Muscle of leg (tissue), 16 donors: ENCODE results near the gene CYLC1. TPM values are rescaled to one million over a fixed set of nuclear protein-coding genes. Genes with fewer than 3 reads are reported as not detected.
A peak's percentile ranks its signal among the peaks of the same experiment; 100 is the strongest.

Experiments
- DNase-seq: peaks from one replicate; pipeline ENCODE4 v3.0.0; 2013
- H3K27ac ChIP-seq: one replicate; pipeline ENCODE4 v1.5.1; 2013; ENCODE audit warnings: mild to moderate bottlenecking, low read length, control low read depth
- H3K27me3 ChIP-seq: one replicate; pipeline ENCODE4 v1.6.1; 2013; ENCODE audit warnings: low read length; ENCODE audit not compliant: control insufficient read depth, insufficient read depth
- H3K36me3 ChIP-seq: one replicate; pipeline ENCODE4 v1.6.1; 2013; ENCODE audit warnings: low read length; ENCODE audit not compliant: control insufficient read depth, insufficient read depth
- H3K4me1 ChIP-seq: one replicate; pipeline ENCODE4 v1.6.1; 2013; ENCODE audit warnings: low read length; ENCODE audit not compliant: control insufficient read depth, insufficient read depth
- H3K4me3 ChIP-seq: one replicate; pipeline ENCODE4 v1.5.1; 2013; ENCODE audit warnings: low read length, control low read depth
- H3K9me3 ChIP-seq: replicated peaks from 2 replicates; pipeline ENCODE4 v1.6.1; 2013; ENCODE audit warnings: low read depth, low read length; ENCODE audit not compliant: control insufficient read depth
- WGBS: methylation state at CpG from one replicate; pipeline ENCODE4 v1.1.5; 2013; ENCODE audit warnings: missing lambda C conversion rate; ENCODE audit not compliant: insufficient coverage; 5-methylcytosine and 5-hydroxymethylcytosine counted together
- long read RNA-seq, 11 donors: transcript quantifications; one replicate each; lab custom pipeline, GENCODE V29; 2026
- polyA plus RNA-seq, 8 donors: library from polyadenylated mRNA; unstranded; fragments of 120-200 nt; gene quantifications; one replicate each; pipeline versions ENCODE4 v1.2.1 to v1.2.3, GENCODE V29; 2013; ENCODE audit warnings: inconsistent platforms in 1 of 8, low replicate concordance in 1 of 8; ENCODE audit not compliant: insufficient read length in 8 of 8, insufficient read depth in 1 of 8
- total RNA-seq: library from RNA; stranded (reverse); fragments of 120-200 nt; gene quantifications from one replicate; pipeline ENCODE4 v1.2.4, GENCODE V29; 2013

Gene CYLC1, protein sequence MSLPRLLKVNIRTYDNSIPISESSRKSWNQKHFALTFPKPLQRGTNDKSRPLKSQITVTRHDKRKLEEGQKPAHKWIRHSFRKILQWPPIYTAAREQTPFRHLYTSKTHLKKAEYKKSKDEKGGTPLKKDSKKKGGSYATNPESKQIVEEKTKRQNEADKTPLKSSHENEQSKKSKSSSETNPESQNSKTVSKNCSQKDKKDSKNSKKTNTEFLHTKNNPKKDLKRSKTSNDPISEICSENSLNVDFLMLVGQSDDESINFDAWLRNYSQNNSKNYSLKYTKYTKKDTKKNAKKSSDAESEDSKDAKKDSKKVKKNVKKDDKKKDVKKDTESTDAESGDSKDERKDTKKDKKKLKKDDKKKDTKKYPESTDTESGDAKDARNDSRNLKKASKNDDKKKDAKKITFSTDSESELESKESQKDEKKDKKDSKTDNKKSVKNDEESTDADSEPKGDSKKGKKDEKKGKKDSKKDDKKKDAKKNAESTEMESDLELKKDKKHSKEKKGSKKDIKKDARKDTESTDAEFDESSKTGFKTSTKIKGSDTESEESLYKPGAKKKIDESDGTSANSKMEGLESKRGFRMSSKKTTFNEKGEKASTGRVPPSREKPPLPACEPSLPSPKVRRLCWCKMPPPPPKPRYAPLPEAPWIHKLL
- total RNA-seq: not detected
- polyA plus RNA-seq: not detected
- long read RNA-seq, donor 1: 0 reads
- long read RNA-seq, donor 2: 0 reads
- long read RNA-seq, donor 3: 0 reads
- long read RNA-seq, donor 4: 0 reads
- long read RNA-seq, donor 5: 0 reads
- long read RNA-seq, donor 6: 0 reads
- long read RNA-seq, donor 7: 0 reads
- long read RNA-seq, donor 8: 0 reads
- long read RNA-seq, donor 9: 0 reads
- long read RNA-seq, donor 10: 0 reads
- long read RNA-seq, donor 11: 0 reads

DNA sequence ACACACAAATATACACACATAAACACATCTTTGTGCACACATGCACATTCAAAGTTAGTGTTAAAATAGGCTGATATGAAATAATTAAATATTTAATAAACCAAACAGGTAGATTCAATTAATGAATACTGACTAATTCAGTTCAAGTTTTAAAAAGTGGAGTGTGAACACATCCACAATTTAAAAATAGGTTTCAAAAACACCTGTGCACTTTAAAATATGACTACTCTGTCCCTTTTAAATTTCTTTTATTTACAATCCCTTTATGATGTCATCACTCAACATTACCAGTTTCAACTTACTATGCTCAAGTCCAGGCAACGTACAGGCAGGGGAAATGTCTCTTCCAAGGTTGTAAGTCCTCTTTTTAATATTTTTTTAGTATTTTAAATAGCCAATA, at the start of gene CYLC1:
TSS of gene CYLC1 (plus strand) at position 301 of the 400 bp plus-strand sequence. CDS start at position 338, 37 bp downstream.
- no peak within 1 kb of the TSS for H3K4me3 ChIP-seq
- H3K27me3 ChIP-seq: peaks cover 3% of the 10 kb centered on the region
- no peaks in the 10 kb centered on the region for H3K36me3 ChIP-seq
- no peak for DNase-seq
- H3K4me1 ChIP-seq: no peaks in the 10 kb centered on the region
- no peaks in the 10 kb centered on the region for H3K9me3 ChIP-seq
- H3K27ac ChIP-seq: no peak within 1 kb of the TSS
- WGBS: no CpG with 5 or more reads among the region's 1 CpG

DNA sequence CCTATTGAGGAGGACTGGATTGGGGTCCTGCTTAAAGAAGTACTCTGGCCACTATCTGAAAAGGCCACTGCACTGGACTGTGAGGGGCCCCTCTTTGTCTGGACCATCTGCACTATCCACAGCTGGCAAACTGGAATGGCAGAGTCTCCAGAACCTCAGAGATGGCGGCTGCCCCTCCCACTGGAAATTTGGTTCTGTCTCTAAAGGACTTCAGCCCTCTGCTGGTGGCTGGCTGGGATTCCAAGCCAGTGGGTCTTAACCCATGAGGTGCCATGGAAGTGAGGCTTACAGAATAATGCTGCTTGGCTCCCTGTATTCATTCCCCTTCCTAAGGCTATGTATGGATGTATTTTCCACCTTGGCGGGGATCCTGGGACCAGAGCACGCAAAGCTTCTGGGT, 41.6 kb upstream of the CYLC1 start:
- 38% methylated on average over 1 of the region's 3 CpGs for WGBS
- DNase-seq: no peak
- Histone ChIP-seq H3K9me3 (peaks cover 5% of the 10 kb centered on the region), H3K27me3 (peaks cover 2% of the 10 kb centered on the region), H3K4me3 (no peak overlapping the region), H3K4me1 (no peaks in the 10 kb centered on the region), H3K36me3 (no peaks in the 10 kb centered on the region), H3K27ac (no peak overlapping the region)

DNA sequence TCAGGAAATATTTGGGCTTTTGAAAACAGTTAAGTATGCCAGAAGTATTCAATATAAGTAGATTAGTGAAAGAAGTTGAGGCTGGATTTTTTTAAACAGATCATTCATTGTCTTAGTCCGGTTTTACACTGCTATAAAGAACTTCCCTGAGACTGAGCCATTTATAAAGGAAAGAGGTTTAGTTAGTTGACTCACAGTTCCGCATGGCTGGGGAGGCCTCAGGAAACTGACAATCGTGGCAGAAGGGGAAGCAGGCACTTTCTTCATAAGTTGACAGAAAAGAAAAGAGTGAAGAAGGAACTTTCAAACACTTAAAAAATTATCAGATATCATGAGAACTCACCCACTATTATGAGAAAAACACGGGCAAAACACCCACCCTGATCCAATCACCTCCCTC, 31.1 kb upstream of the CYLC1 start:
- peaks cover 2% of the 10 kb centered on the region for H3K27me3 ChIP-seq
- no CpG with 5 or more reads among the region's 4 CpGs for WGBS
- H3K9me3 ChIP-seq: no peaks in the 10 kb centered on the region
- DNase-seq: peak; percentile 5
- no peaks in the 10 kb centered on the region for H3K4me1 ChIP-seq
- no peaks in the 10 kb centered on the region for H3K36me3 ChIP-seq
- H3K4me3 ChIP-seq: no peak overlapping the region
- H3K27ac ChIP-seq: no peak overlapping the region

DNA sequence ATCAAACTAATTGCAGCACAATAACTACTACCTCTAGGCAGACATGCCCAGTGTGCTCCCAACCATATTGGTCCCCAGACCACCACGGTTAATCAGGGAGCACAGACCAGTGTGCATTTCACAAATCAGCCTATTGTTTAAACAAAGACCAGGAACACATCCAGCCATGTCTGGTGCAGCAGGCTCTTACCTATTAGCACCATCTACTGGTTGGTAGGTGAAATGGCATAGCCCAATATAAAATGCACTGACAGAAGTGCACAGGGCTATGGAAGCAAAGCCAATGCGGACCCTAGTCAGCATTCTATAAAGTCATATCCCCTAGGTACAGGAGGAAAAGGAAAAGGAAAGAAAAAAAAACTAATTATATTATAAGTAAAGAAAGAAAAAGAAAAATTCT, 15.5 kb upstream of the CYLC1 start:
- DNase-seq: peak; percentile 10
- 17% methylated on average over 1 of the region's 2 CpGs for WGBS

DNA sequence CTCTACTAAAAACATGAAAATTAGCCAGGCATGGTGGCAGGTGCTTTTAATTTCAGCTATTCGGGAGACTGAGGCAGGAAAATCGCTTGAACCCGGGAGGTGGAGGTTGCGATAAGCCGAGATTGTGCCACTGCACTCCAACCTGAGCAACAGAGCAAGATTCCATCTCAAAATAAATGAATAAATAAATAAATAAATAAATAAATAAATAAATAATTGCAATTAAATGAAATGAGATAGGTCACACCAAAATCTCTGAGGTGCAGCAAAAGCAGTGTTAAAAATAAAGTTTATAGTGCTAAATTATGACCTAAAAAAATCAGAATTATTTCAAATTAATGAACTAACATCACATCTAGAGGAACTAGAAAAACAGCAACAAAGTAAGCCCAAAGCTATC, 13.6 kb upstream of the CYLC1 start:
- no peaks in the 10 kb centered on the region for H3K27me3 ChIP-seq
- DNase-seq: no peak
- H3K9me3 ChIP-seq: no peaks in the 10 kb centered on the region
- WGBS: no CpG with 5 or more reads among the region's 5 CpGs
- no peak overlapping the region for H3K27ac ChIP-seq
- H3K4me1 ChIP-seq: no peaks in the 10 kb centered on the region
- no peaks in the 10 kb centered on the region for H3K36me3 ChIP-seq
- no peak overlapping the region for H3K4me3 ChIP-seq

More for the DNA sequence above, 15.5 kb upstream of the CYLC1 start:
- no peaks in the 10 kb centered on the region for H3K4me1 ChIP-seq
- no peaks in the 10 kb centered on the region for H3K9me3 ChIP-seq
- H3K27me3 ChIP-seq: no peaks in the 10 kb centered on the region
- no peak overlapping the region for H3K27ac ChIP-seq
- no peaks in the 10 kb centered on the region for H3K36me3 ChIP-seq
- no peak overlapping the region for H3K4me3 ChIP-seq

DNA sequence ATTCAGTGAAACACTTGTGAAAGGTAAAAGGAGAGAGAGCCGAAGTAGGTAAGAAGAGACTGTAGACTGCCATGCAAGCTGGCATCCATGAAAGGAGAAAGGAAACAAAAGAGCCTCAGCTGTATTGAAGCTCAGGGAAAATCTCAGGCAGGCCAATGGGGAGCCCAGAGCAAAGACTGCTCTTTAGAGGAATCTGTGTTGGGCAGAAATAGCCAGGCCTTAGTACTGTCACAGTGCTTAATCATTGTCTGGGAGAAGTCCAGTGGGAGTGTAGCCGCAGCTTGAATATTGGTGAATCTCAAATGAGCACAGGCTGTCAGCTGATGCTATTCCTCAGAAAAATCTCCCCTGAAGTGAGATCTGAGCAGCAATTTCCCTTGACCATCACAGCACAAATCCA, 27.6 kb downstream of the CYLC1 start:
- DNase-seq: no peak
- H3K9me3 ChIP-seq: no peaks in the 10 kb centered on the region
- H3K27ac ChIP-seq: no peak overlapping the region
- no peaks in the 10 kb centered on the region for H3K36me3 ChIP-seq
- H3K27me3 ChIP-seq: peaks cover 6% of the 10 kb centered on the region
- whole genome bisulfite sequencing: 81% methylated on average over 1 of the region's 2 CpGs
- no peak overlapping the region for H3K4me3 ChIP-seq
- no peaks in the 10 kb centered on the region for H3K4me1 ChIP-seq

DNA sequence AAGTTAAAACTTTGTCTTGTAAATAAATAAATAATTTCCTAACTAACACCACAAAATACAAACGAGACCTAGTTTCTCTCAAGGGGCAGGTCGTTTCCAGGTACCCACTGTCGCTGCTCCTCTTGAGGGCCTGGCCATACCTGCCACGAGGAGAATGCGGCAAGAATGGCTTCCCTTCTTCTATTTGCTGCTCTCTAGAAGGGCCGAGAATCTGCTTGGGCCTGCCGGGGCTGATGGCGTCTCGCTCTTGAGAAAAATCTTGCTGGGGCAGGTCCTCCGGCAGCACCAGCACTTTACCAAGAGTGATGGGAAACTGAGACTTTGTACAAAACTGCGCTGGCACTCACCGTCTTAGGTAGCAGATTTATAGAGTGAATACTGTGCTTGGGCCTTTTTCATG, 31.5 kb downstream of the CYLC1 start:
- DNase-seq: no peak
- WGBS: 67% methylated on average over 12 of the region's 12 CpGs
- H3K27ac ChIP-seq: no peak overlapping the region
- H3K9me3 ChIP-seq: no peaks in the 10 kb centered on the region
- no peaks in the 10 kb centered on the region for H3K36me3 ChIP-seq
- H3K4me3 ChIP-seq: no peak overlapping the region
- peaks cover 6% of the 10 kb centered on the region for H3K27me3 ChIP-seq
- H3K4me1 ChIP-seq: no peaks in the 10 kb centered on the region

DNA sequence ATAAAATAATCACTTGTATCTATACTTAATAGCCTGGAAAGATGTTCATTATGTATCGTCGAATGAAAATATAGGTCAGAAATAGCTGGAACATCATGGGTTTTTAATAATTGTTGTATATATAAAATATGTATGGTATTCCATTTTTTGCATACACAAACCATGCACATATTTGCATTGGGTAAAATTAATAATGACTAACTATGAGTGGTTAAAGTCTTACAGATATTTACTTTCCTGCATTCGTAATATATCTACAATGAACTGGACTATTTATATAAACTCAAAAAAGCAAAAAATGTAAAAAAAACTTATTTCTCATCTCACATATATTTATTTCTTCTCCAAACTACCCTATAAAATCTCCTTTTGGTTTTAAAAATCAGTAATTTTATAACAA, 46.0 kb downstream of the CYLC1 start:
- Histone ChIP-seq H3K4me3 (no peak overlapping the region), H3K4me1 (no peaks in the 10 kb centered on the region), H3K27ac (no peak overlapping the region), H3K9me3 (no peaks in the 10 kb centered on the region), H3K27me3 (no peaks in the 10 kb centered on the region), H3K36me3 (no peaks in the 10 kb centered on the region)
- DNase-seq: no peak
- WGBS: no CpG with 5 or more reads among the region's 3 CpGs

DNA sequence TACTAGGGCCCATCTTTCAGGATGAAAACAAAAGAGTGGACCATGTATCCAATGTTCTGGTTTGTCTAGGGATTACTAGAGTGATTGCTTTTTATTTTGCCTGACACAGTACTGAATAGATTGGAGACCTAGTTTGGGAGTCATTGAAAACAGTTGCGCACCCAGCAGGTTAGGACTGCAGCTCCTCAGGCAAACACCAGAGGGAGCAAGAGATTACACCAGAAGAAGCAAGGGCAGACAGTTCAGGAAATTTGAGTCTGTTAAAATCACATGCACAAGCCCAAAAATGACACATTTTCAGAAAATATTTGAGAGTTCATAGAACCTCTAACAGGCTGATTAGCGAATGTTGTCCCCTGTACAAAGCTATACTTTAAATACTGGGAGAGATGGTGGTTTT, 55.6 kb downstream of the CYLC1 start:
- Histone ChIP-seq H3K4me3 (no peak overlapping the region), H3K27me3 (no peaks in the 10 kb centered on the region), H3K27ac (no peak overlapping the region), H3K9me3 (no peaks in the 10 kb centered on the region), H3K4me1 (no peaks in the 10 kb centered on the region), H3K36me3 (no peaks in the 10 kb centered on the region)
- DNase-seq: no peak
- WGBS: 17% methylated on average over 1 of the region's 2 CpGs

DNA sequence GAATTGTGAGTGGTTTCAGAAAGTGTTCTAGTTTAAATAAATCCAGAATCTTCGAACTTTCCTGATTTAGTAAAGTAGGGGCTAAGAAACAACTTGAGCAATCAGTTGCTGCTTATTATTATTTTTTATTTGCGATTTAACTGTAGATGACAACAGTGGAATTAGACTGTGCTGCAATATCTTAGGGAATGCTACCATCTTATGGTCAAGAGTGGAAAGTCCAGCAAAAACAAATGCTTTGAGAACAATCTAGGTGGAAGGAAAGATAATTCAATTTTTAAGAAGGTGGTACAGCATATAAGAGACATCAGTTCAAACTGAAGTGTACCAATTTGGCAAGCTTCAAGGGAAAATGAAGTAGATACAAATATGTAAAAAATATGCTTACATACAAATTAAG, 73.3 kb downstream of the CYLC1 start:
- no peak overlapping the region for H3K4me3 ChIP-seq
- no peaks in the 10 kb centered on the region for H3K27me3 ChIP-seq
- no peak overlapping the region for H3K27ac ChIP-seq
- no peaks in the 10 kb centered on the region for H3K9me3 ChIP-seq
- DNase-seq: no peak
- H3K4me1 ChIP-seq: no peaks in the 10 kb centered on the region
- H3K36me3 ChIP-seq: no peaks in the 10 kb centered on the region
- no CpG with 5 or more reads among the region's 2 CpGs for WGBS
